LNCaP clone FGC (cell line): ENCODE data around the gene ATOX1.

Source experiments
- DNase-seq: peaks from one replicate; pipeline ENCODE4 v3.0.0-alpha.2; 2011; ENCODE audit warnings: low read depth
- H3K4me3 ChIP-seq: 2 replicates; pipeline ENCODE4 v1.5.1; 2011; ENCODE audit warnings: mild to moderate bottlenecking, low read depth, low read length, control low read depth
- TF ChIP-seq, protein P1 (sequence below): IDR thresholded peaks from 2 replicates; pipeline ENCODE4 v1.5.1; 2012; ENCODE audit warnings: mild to moderate bottlenecking; ENCODE audit not compliant: control insufficient read depth, insufficient read depth; ENCODE audit errors: extremely low read depth

ATOX1 gene

DNA sequence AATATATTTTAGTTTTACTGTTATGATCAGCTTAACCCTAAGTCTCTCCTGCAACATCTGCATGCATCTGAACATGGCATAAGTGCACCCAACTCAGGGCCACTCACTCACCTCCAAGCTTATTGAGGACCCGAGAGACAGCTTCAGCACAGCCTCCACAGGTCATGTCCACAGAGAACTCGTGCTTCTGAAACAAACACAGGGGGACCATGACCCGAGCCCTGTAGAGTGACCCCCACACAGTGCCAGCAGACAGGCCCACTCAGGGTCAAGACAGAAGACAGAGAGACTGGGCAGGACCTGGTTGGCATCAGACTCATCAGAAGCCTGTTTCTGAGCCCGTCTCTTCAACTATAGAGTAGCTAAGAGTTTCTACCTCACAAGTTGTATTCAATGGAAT lies 6.8 kb downstream of the ATOX1 start:
- H3K4me3 ChIP-seq, result no peak overlapping the region
- no peak for DNase-seq
- TF ChIP-seq, protein P1, sequence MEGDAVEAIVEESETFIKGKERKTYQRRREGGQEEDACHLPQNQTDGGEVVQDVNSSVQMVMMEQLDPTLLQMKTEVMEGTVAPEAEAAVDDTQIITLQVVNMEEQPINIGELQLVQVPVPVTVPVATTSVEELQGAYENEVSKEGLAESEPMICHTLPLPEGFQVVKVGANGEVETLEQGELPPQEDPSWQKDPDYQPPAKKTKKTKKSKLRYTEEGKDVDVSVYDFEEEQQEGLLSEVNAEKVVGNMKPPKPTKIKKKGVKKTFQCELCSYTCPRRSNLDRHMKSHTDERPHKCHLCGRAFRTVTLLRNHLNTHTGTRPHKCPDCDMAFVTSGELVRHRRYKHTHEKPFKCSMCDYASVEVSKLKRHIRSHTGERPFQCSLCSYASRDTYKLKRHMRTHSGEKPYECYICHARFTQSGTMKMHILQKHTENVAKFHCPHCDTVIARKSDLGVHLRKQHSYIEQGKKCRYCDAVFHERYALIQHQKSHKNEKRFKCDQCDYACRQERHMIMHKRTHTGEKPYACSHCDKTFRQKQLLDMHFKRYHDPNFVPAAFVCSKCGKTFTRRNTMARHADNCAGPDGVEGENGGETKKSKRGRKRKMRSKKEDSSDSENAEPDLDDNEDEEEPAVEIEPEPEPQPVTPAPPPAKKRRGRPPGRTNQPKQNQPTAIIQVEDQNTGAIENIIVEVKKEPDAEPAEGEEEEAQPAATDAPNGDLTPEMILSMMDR, result no peak

DNA sequence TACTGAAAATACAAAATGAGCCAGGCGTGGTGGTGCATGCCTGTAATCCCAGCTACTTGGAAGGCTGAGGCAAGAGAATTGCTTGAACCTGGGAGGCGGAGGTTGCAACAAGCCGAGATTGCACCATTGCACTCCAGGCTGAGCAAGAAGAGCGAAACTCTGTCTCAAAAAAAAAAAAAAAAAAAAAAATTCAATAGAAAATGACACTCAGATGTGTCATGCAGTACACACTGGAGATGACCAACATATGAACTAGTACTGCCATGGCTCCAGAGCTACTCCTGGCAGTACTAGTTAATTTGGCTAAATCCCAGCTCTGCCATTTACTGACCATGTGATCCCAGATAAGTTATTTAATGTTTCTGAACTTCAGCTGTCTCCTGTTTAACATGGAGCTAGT lies 7.3 kb downstream of the ATOX1 start:
- TF ChIP-seq, protein P1, result no peak
- DNase-seq, result no peak

DNA sequence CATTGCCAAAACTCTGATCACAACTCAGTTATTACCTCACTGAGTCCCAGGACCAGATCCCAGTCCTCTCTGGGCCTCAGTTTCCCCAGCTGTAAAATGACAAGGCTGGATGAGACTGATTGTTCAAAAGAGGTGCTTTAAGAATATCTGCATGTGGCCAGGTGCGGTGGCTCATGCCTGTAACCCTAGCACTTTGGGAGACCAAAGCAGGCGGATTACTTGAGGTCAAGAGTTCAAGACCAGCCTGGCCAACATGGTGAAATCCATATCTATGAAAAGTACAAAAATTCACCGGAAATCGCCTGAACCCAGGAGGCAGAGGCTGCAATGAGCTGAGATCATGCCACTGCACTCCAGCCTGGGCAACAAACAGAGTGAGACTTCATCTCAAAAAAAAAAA lies 8.3 kb downstream of the ATOX1 start:
- TF ChIP-seq, protein P1, result no peak
- no peak for DNase-seq
- H3K4me3 ChIP-seq, result no peak overlapping the region

More for the DNA sequence above, 7.3 kb downstream of the ATOX1 start:
- no peak overlapping the region for H3K4me3 ChIP-seq

DNA sequence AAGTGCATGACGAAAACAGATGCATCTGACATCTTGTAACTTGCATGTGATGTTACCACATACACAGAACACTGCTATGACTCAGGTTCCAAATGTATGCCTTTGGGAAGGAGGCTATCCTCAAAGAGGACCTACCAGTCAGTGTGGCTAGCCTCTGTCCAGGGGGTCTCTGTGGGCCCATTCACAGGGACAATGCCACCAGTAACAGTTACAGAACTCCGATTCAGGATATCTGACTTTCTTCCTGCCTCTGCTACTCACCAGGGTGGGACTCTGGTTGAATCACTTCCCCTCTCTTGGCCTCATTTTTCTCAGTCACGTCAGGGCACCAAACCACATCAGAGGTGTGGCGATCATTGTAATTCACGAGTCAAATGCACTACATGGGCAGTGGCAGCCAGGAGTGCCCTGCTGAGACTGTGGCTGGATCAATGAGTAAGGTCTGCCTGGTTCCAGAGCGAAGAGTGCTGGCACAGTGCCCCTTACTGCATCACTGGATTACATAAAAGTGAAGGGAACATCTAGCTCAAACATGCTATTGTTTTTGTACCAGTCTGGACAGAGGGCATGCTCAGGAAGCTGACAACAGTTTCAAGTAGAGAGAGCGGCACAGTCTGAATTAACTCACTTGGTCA lies 13.2 kb downstream of the ATOX1 start:
- TF ChIP-seq, protein P1, result no peak
- DNase-seq, result no peak
- H3K4me3 ChIP-seq, result no peak overlapping the region

DNA sequence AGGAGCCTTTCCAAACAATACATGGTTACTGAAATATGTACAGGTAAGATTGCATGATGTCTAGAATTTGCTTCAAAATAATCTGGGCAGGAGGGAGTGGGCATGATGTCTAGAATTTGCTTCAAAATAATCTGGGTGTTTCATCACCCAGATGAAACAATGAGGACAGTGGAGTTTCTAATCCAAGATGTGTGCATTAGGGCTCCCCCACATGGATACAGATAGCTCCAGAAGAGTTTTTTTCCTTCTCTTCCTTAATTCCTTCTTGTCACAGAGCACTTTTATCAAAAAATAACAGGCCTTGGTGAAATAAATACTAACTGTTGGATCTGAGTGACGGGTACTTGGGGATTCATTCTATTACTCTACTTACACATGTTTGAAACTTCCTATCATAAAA lies 14.9 kb downstream of the ATOX1 start:
- H3K4me3 ChIP-seq, result no peak overlapping the region
- TF ChIP-seq, protein P1, result no peak
- DNase-seq, result no peak

DNA sequence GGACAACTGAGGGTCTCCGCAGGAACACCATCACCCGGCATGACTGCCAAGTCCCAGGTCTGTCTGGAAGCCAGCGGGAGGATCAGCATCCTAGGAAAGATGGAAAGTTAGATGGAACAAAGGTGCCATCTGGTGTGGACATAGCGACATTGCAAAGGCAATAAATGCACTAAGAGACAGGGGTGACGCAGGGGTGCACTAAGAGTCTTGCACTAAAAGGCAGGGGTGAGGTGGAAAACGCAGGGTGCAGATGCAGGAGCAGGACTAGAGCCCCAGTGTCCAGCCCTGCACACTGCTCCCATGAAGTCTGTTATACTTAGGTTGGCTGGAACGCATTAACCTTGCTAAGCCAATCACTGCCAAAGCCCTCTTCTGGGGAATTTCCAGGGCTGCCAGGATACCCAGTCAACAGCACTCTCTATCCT lies 15.5 kb downstream of the ATOX1 start:
- no peak for DNase-seq
- TF ChIP-seq, protein P1, result peak; percentile 89

DNA sequence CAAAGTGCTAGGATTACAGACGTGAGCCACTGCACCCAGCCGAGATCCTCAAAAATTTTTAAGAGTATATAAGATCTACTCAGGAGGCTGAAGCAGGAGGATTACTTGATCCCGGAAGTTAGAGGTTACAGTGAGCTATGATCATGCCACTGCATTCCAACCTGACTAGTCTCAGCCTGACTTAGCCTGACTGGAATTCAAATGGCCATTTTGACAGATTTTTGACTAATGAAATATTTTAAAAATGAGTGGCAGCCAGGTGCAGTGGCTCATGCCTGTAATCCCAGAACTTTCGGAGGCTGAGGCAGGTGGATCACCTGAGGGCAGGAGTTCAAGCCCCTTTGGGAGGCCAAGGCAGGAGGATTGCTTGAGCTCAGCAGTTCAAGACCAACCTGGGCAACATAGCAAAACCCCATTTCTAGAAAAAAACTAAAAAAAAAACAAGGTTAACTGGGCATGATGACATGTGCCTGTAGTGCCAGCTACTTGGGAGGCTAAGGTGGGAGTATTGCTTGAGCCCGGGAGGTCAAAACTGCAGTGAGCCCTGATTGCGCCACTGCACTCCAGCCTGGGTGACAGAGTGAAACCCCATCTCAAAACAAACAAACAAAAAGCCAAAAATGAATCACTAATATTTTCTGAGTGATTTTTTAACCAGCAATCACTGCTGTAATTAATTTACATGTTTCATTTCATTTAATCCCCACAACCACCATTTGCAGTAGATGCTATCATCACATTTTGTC lies 16.6 kb downstream of the ATOX1 start:
- no peak overlapping the region for H3K4me3 ChIP-seq
- TF ChIP-seq, protein P1, result no peak
- DNase-seq, result no peak

More for the DNA sequence above, 15.5 kb downstream of the ATOX1 start:
- no peak overlapping the region for H3K4me3 ChIP-seq
